GM18870 (cell line): ENCODE results near the gene C3orf80.
"Not testable (repeated sequence)": the region's sequence is repeated elsewhere in the genome, so short reads cannot be mapped to it uniquely, and the experiment has no call there.

ENCODE experiments used
- ATAC-seq: cut with Tn5 transposase; IDR thresholded peaks from one replicate; pipeline ENCODE4 v1.9.1; 2021; ENCODE audit warnings: moderate library complexity; ENCODE audit not compliant: unreplicated experiment

The C3orf80 gene

GRCh38 chr3:160225176-160226025 lies at the start of gene C3orf80:
TSS of gene C3orf80 (plus strand) at chr3:160225422. CDS start at chr3:160225636, 214 bp downstream.
- no peak for ATAC-seq

- no peak for ATAC-seq
These were observed 48.3 kb upstream of the C3orf80 start for GRCh38 chr3:160176923-160177322.

- not testable (repeated sequence) for ATAC-seq
These were observed 46.6 kb upstream of the C3orf80 start for GRCh38 chr3:160178661-160179060.

- ATAC-seq, result not testable (repeated sequence)
These were observed 45.8 kb upstream of the C3orf80 start for GRCh38 chr3:160179403-160179802.

GRCh38 chr3:160179906-160180305 lies 45.3 kb upstream of the C3orf80 start:
- no peak for ATAC-seq

- ATAC-seq, result no peak
These were observed 44.5 kb upstream of the C3orf80 start for GRCh38 chr3:160180581-160181216.

GRCh38 chr3:160183345-160184076 lies 41.7 kb upstream of the C3orf80 start:
- peak; percentile 56 for ATAC-seq

GRCh38 chr3:160184655-160185054 lies 40.6 kb upstream of the C3orf80 start:
- ATAC-seq, result no peak

GRCh38 chr3:160185751-160186150 lies 39.5 kb upstream of the C3orf80 start:
- no peak for ATAC-seq

GRCh38 chr3:160187288-160187687 lies 37.9 kb upstream of the C3orf80 start:
- ATAC-seq, result no peak

- no peak for ATAC-seq
These were observed 32.8 kb upstream of the C3orf80 start for GRCh38 chr3:160192310-160193029.

GRCh38 chr3:160193644-160194192 lies 31.5 kb upstream of the C3orf80 start:
- ATAC-seq, result no peak

GRCh38 chr3:160194438-160194837 lies 30.8 kb upstream of the C3orf80 start:
- no peak for ATAC-seq

GRCh38 chr3:160195106-160195505 lies 30.1 kb upstream of the C3orf80 start:
- no peak for ATAC-seq

- ATAC-seq, result no peak
These were observed 28.6 kb upstream of the C3orf80 start for GRCh38 chr3:160196511-160197104.

- no peak for ATAC-seq
These were observed 26.1 kb upstream of the C3orf80 start for GRCh38 chr3:160199108-160199507.

GRCh38 chr3:160200353-160200752 lies 24.9 kb upstream of the C3orf80 start:
- peak; percentile 85 for ATAC-seq

- not testable (repeated sequence) for ATAC-seq
These were observed 20.7 kb upstream of the C3orf80 start for GRCh38 chr3:160204396-160205011.

- no peak for ATAC-seq
These were observed 19.6 kb upstream of the C3orf80 start for GRCh38 chr3:160205606-160206005.

- ATAC-seq, result no peak
These were observed 14.9 kb upstream of the C3orf80 start for GRCh38 chr3:160210341-160210740.
